ENCODE measurements around the gene CCDC74A.
"Not testable (repeated sequence)": the region's sequence is repeated elsewhere in the genome, so short reads cannot be mapped to it uniquely, and the experiment has no call there.

The CCDC74A gene

GRCh38 chr2:131552871-131553270 is 25.2 kb downstream of the CCDC74A start:
- in situ Hi-C loops (cut with MboI; ENCODE audit: low sequenced_read_pairs), result no loop called here

DNA sequence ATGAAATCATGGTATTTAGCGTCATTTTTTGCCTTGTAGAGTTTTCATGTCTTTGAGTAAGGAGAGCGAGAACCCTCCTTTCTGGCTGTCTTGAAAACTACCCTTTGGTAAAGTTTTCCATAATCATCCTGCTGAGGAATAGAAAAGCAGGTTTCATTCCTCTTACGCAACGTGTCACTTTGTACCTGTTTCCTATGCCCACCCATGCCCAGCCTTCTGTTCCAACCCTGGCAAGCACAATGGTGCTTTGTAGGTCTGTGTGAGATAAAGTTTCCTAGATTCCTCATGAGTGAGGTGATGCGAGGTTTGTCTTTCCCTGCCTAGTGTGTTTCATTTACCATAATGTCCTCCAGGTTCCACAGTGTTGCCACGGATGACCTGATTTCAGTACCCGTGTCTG is 29.3 kb downstream of the CCDC74A start:
- in situ Hi-C loops (cut with MboI; ENCODE audit: low sequenced_read_pairs), result no loop called here

DNA sequence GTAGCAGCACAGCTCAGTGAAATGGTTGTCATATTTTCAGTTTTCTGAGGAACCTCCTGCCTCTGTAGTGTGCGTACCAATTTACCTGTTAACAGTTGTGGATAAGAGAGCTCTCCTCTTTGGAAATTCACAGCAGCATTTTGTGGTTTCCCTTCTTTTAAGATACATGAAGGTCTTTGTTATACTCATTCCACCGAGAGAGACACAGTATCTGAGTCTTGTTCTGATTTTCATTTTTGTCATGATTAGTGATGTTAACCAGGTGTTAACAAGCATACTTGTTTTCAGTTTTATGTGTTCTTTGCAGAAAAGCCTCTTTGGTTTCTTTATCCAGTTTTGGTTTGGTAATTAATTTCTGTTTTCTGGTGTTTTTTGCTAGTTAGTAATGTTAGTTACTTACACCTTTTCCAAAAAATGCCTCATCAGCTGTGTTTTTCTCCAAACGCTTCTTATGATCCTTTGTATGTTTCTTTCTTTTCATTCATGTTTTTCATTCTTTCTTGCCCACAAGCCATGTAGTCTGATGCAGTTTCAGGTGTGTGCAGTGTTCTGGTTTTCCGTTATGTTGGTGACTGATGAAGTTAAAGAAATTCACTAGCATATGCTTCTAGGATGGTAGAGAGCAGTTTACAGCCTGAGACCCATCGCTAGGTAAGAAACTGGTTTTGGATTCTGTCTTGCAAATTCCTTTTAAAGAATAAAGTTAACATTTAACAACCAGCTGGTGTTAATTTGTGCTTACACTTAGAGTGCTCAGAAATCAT is 30.1 kb downstream of the CCDC74A start:
- in situ Hi-C loops (cut with MboI; ENCODE audit: low sequenced_read_pairs), result no loop called here

DNA sequence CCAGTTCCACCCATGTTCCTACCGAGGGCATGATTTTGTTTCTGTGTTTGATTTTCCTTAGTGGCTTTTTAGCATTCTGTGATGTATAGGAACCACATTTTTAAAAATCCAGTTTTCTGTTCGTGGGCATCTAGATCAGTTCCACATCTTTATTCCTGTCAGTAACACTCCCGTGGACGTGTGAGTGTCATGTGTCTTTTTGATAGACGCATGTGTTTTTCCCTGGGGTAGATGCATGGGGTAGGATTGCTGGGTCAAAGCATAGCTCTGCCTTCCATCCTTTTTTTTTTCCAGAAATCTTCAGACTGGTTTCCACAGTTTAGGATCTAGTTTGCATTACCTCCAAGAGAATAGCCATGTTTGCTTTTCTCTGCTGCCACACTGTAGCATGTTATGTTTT is 38.7 kb downstream of the CCDC74A start:
- in situ Hi-C loops (cut with MboI; ENCODE audit: low sequenced_read_pairs), result no loop called here

DNA sequence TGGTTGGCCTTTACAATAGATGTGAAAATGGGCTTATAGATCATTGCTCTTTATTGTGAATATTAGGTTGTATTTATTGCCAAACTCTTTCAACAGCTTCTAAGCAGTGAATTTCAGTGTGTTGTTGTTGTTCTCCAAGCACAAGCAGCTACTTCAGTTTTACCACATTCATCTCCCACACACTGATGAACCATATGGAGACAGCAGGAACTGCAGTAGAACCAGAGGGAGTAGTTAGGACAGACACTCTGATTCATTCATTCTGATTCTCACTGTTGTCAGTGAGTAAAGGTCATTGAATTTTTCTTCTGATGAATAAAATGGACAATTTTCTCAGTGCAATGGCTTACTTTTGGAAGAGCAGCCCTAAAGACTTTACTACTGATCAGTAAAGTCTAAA is 40.2 kb downstream of the CCDC74A start:
- in situ Hi-C loops (cut with MboI; ENCODE audit: low sequenced_read_pairs), result no loop called here

- in situ Hi-C loops (cut with MboI; ENCODE audit: low sequenced_read_pairs), result not testable (repeated sequence)
Observed at GRCh38 chr2:131568401-131568800, 40.7 kb downstream of the CCDC74A start.

- in situ Hi-C loops (cut with MboI; ENCODE audit: low sequenced_read_pairs), result no loop called here
Observed at GRCh38 chr2:131572175-131572574, 44.5 kb downstream of the CCDC74A start.

GRCh38 chr2:131577812-131578211 is 50.1 kb downstream of the CCDC74A start:
- in situ Hi-C loops (cut with MboI; ENCODE audit: low sequenced_read_pairs), result no loop called here

- in situ Hi-C loops (cut with MboI; ENCODE audit: low sequenced_read_pairs), result no loop called here
Observed at GRCh38 chr2:131580187-131580586, 52.5 kb downstream of the CCDC74A start.
